Astrocyte (in vitro differentiated cells and primary cell): Measurements from ENCODE around the gene GBP4. TPM values are rescaled to one million over a fixed set of nuclear protein-coding genes. Genes with fewer than 3 reads are reported as not detected.
"Not testable (repeated sequence)": the region's sequence is repeated elsewhere in the genome, so short reads cannot be mapped to it uniquely, and the experiment has no call there.

Source experiments
- DNase-seq: peaks from one replicate; pipeline ENCODE4 v3.0.0-alpha.2; 2010; ENCODE audit warnings: low read depth
- FAIRE-seq: peaks from 2 replicates; lab custom pipeline; 2011; peaks lifted over from hg19 to GRCh38; lab: Jason Lieb, UNC
- H2AFZ ChIP-seq: 2 replicates; pipeline ENCODE4 v1.6.0; 2012; ENCODE audit warnings: low read depth, low read length, inconsistent platforms
- H3K27ac ChIP-seq: 2 replicates; pipeline ENCODE4 v1.5.1; 2011; ENCODE audit warnings: low read depth, low read length, inconsistent platforms
- H3K27me3 ChIP-seq: 2 replicates; pipeline ENCODE4 v1.6.0; 2011; ENCODE audit warnings: low read length, inconsistent platforms; ENCODE audit not compliant: insufficient read depth
- H3K36me3 ChIP-seq: 2 replicates; pipeline ENCODE4 v1.5.1; 2011; ENCODE audit warnings: low read length, inconsistent platforms; ENCODE audit not compliant: insufficient read depth
- H3K4me1 ChIP-seq: 2 replicates; pipeline ENCODE4 v1.5.1; 2011; ENCODE audit warnings: low read length, inconsistent platforms; ENCODE audit not compliant: insufficient read depth
- H3K4me2 ChIP-seq: 2 replicates; pipeline ENCODE4 v1.6.0; 2012; ENCODE audit warnings: low read length, inconsistent platforms
- H3K4me3 ChIP-seq: 2 replicates; pipeline ENCODE4 v1.5.1; 2011; ENCODE audit warnings: low read depth, mild to moderate bottlenecking, low read length, inconsistent platforms; ENCODE audit not compliant: insufficient read depth
- H3K79me2 ChIP-seq: 2 replicates; pipeline ENCODE4 v1.6.0; 2012; ENCODE audit warnings: mild to moderate bottlenecking, low read length, inconsistent platforms; ENCODE audit not compliant: insufficient read depth
- H3K9ac ChIP-seq: 2 replicates; pipeline ENCODE4 v1.6.0; 2012; ENCODE audit warnings: mild to moderate bottlenecking, low read length, inconsistent platforms
- H3K9me3 ChIP-seq: 2 replicates; pipeline ENCODE4 v1.5.1; 2012; ENCODE audit warnings: low read depth, mild to moderate bottlenecking, low read length, inconsistent platforms; ENCODE audit not compliant: insufficient read depth
- H4K20me1 ChIP-seq: 2 replicates; pipeline ENCODE4 v1.6.0; 2012; ENCODE audit warnings: low read length, inconsistent platforms; ENCODE audit not compliant: insufficient read depth
- H3K27ac Mint-ChIP-seq: one replicate; pipeline ENCODE4 v1.8.0; 2021; ENCODE audit warnings: mild to moderate bottlenecking, mixed read lengths; ENCODE audit not compliant: unreplicated experiment
- H3K27me3 Mint-ChIP-seq: one replicate; pipeline ENCODE4 v1.8.0; 2021; ENCODE audit warnings: low read depth, mixed read lengths; ENCODE audit not compliant: unreplicated experiment
- H3K36me3 Mint-ChIP-seq: one replicate; pipeline ENCODE4 v1.8.0; 2021; ENCODE audit warnings: low read depth, mixed read lengths; ENCODE audit not compliant: unreplicated experiment
- H3K4me1 Mint-ChIP-seq: one replicate; pipeline ENCODE4 v1.8.0; 2021; ENCODE audit warnings: low read depth, mixed read lengths; ENCODE audit not compliant: unreplicated experiment
- H3K4me3 Mint-ChIP-seq: one replicate; pipeline ENCODE4 v1.8.0; 2021; ENCODE audit warnings: mild to moderate bottlenecking, moderate library complexity, mixed read lengths; ENCODE audit not compliant: unreplicated experiment
- H3K9me3 Mint-ChIP-seq: one replicate; pipeline ENCODE4 v1.8.0; 2021; ENCODE audit warnings: mild to moderate bottlenecking, mixed read lengths; ENCODE audit not compliant: unreplicated experiment
- EZH2 ChIP-seq: IDR thresholded peaks from 2 replicates; pipeline ENCODE4 v1.6.1; 2012; ENCODE audit warnings: mild to moderate bottlenecking, low read length, inconsistent platforms; ENCODE audit not compliant: insufficient read depth
- total RNA-seq: library from RNA; stranded (reverse); gene quantifications from 2 replicates; pipeline ENCODE4 v1.2.1, GENCODE V29; 2021
- TF ChIP-seq, protein P1 (sequence below): IDR thresholded peaks from 2 replicates; pipeline ENCODE4 v1.5.1; 2011; ENCODE audit warnings: low read depth, mild to moderate bottlenecking, inconsistent platforms, low read length, moderate library complexity; ENCODE audit not compliant: insufficient read depth

The GBP4 gene
- total RNA-seq, 1 donor from 2014 or later: 0.32 TPM

DNA sequence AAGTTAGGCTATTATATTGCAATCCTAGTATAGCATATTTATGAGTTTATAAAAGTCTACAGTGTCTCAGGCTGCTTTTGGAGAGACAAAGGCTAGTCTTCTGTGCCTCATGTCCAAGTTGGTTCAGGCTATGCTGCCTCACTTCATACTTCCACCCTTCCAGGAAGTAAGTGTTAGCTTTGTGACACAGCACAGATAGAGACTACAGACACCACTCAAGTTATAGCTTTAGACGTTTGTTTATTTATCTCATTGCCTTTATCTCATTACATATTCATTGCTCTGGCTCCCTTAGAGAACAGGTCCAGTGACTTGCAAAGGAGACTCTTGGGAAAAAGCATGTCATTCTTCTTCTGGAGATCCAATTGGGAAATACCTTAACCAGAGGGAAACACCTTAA lies 22.6 kb upstream of the GBP4 start:
- H3K79me2 ChIP-seq: no peaks in the 10 kb centered on the region
- H3K36me3 ChIP-seq: no peaks in the 10 kb centered on the region
- H3K9me3 ChIP-seq: no peaks in the 10 kb centered on the region
- TF ChIP-seq, protein P1, sequence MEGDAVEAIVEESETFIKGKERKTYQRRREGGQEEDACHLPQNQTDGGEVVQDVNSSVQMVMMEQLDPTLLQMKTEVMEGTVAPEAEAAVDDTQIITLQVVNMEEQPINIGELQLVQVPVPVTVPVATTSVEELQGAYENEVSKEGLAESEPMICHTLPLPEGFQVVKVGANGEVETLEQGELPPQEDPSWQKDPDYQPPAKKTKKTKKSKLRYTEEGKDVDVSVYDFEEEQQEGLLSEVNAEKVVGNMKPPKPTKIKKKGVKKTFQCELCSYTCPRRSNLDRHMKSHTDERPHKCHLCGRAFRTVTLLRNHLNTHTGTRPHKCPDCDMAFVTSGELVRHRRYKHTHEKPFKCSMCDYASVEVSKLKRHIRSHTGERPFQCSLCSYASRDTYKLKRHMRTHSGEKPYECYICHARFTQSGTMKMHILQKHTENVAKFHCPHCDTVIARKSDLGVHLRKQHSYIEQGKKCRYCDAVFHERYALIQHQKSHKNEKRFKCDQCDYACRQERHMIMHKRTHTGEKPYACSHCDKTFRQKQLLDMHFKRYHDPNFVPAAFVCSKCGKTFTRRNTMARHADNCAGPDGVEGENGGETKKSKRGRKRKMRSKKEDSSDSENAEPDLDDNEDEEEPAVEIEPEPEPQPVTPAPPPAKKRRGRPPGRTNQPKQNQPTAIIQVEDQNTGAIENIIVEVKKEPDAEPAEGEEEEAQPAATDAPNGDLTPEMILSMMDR: no peak
- TF ChIP-seq EZH2: no peak
- H3K4me1 ChIP-seq: no peaks in the 10 kb centered on the region
- H3K27me3 ChIP-seq: no peaks in the 10 kb centered on the region
- H3K4me2 ChIP-seq: no peak overlapping the region
- no peak overlapping the region for H3K4me3 Mint-ChIP-seq
- H4K20me1 ChIP-seq: no peaks in the 10 kb centered on the region
- no peak overlapping the region for H3K4me3 ChIP-seq
- no peak overlapping the region for H3K27ac ChIP-seq
- H3K9me3 Mint-ChIP-seq: peaks cover 15% of the 10 kb centered on the region
- no peak overlapping the region for H3K9ac ChIP-seq
- H2AFZ ChIP-seq: no peak overlapping the region
- FAIRE-seq (no peak), DNase-seq (no peak)
- no peaks in the 10 kb centered on the region for H3K27me3 Mint-ChIP-seq
- H3K27ac Mint-ChIP-seq: no peak overlapping the region
- H3K36me3 Mint-ChIP-seq: peaks cover 1% of the 10 kb centered on the region
- no peaks in the 10 kb centered on the region for H3K4me1 Mint-ChIP-seq

DNA sequence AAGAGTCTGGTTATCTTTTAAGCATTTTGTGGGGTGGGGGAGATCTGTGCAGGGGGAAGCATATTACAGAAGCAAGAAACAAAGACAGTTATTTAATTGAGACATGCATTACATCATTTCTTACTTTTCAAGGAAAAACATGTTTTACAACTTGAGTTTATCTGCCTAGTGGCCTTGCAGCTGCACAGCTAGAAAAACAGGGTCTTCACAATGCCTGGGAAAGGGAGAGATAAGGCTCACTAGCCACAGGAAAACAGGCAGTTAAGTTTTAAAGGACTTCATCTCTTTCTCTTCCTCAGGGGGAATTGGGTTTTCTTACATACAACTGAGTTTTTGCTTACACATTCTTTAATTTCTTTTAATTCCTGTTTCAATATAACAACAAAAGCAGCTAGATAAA lies 21.1 kb upstream of the GBP4 start:
- H3K4me2 ChIP-seq, H3K36me3 ChIP-seq, H4K20me1 ChIP-seq, H3K4me1 Mint-ChIP-seq, H3K4me3 ChIP-seq, H3K9me3 Mint-ChIP-seq, H3K79me2 ChIP-seq, H3K4me1 ChIP-seq, H3K27me3 Mint-ChIP-seq, H3K9me3 ChIP-seq, DNase-seq, H3K27ac ChIP-seq, H3K36me3 Mint-ChIP-seq, H3K9ac ChIP-seq, H3K27me3 ChIP-seq, H3K27ac Mint-ChIP-seq, H2AFZ ChIP-seq, H3K4me3 Mint-ChIP-seq, FAIRE-seq: not testable (repeated sequence)

DNA sequence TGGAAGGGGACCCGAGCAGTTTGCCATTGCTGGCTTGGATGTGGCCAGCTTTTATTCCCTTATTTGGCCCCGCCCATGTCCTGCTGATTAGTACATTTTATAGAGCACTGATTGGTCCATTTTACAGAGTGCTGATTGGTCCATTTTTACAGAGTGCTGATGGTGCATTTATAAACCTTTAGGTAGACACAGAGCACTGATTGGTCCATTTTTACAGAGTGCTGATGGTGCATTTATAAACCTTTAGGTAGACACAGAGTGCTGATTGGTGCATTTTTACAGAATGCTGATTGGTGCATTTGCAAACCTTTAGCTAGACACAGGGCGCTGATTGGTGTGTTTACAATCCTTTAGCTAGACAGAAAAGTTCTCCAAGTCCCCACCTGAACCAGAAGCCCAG lies 20.2 kb upstream of the GBP4 start:
- H3K27me3 ChIP-seq, H3K36me3 Mint-ChIP-seq, H3K79me2 ChIP-seq, H3K4me3 ChIP-seq, DNase-seq, H3K27ac Mint-ChIP-seq, H3K9me3 Mint-ChIP-seq, H3K9ac ChIP-seq, H3K4me3 Mint-ChIP-seq, H3K27ac ChIP-seq, H2AFZ ChIP-seq, H3K27me3 Mint-ChIP-seq, H3K4me1 Mint-ChIP-seq, H3K4me1 ChIP-seq, H3K4me2 ChIP-seq, H3K9me3 ChIP-seq, FAIRE-seq, H4K20me1 ChIP-seq, H3K36me3 ChIP-seq: not testable (repeated sequence)

DNA sequence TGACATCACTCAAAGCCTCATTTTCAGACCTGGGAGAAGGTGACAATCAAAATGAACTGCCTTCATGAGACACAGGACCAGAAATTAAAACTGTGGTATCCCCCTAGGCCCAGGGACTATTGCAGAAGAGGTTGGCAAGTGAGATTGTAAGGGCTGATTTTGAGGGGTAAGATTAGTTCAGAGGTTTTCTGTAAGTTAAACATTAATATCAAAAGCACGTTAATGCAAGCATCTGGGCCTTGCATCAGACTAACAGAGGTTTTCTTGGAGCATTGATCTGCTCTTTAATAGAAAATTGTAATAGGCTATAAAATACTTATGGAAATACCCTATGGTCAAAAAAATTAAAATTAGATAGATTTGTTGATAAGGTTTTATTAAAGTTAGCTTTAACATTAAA lies 14.6 kb upstream of the GBP4 start:
- TF ChIP-seq EZH2: no peak
- TF ChIP-seq, protein P1: no peak
- H3K27me3 Mint-ChIP-seq: no peaks in the 10 kb centered on the region
- no peak overlapping the region for H3K27ac Mint-ChIP-seq
- Histone ChIP-seq H2AFZ (no peak overlapping the region), H4K20me1 (no peaks in the 10 kb centered on the region), H3K79me2 (no peaks in the 10 kb centered on the region), H3K27me3 (no peaks in the 10 kb centered on the region), H3K4me1 (no peaks in the 10 kb centered on the region), H3K4me3 (no peak overlapping the region), H3K9ac (no peak overlapping the region), H3K27ac (no peak overlapping the region), H3K4me2 (no peak overlapping the region), H3K9me3 (no peaks in the 10 kb centered on the region), H3K36me3 (no peaks in the 10 kb centered on the region)
- no peak overlapping the region for H3K4me3 Mint-ChIP-seq
- peaks cover 7% of the 10 kb centered on the region for H3K9me3 Mint-ChIP-seq
- no peaks in the 10 kb centered on the region for H3K4me1 Mint-ChIP-seq
- no peaks in the 10 kb centered on the region for H3K36me3 Mint-ChIP-seq
- FAIRE-seq: no peak
- no peak for DNase-seq
